Measurements from ENCODE around the gene TFDP1.

- TF ChIP-seq, protein P1, sequence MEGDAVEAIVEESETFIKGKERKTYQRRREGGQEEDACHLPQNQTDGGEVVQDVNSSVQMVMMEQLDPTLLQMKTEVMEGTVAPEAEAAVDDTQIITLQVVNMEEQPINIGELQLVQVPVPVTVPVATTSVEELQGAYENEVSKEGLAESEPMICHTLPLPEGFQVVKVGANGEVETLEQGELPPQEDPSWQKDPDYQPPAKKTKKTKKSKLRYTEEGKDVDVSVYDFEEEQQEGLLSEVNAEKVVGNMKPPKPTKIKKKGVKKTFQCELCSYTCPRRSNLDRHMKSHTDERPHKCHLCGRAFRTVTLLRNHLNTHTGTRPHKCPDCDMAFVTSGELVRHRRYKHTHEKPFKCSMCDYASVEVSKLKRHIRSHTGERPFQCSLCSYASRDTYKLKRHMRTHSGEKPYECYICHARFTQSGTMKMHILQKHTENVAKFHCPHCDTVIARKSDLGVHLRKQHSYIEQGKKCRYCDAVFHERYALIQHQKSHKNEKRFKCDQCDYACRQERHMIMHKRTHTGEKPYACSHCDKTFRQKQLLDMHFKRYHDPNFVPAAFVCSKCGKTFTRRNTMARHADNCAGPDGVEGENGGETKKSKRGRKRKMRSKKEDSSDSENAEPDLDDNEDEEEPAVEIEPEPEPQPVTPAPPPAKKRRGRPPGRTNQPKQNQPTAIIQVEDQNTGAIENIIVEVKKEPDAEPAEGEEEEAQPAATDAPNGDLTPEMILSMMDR (IDR thresholded peaks at IDR 0.05; ENCODE audit: insufficient read depth, low read length, poor library complexity, severe bottlenecking): no peak
- no peak for TF ChIP-seq EZH2phosphoT487 (conservative IDR thresholded peaks at IDR 0.05; ENCODE audit: low read length)
These were observed 21.7 kb upstream of the TFDP1 start for GRCh38 chr13:113562844-113563243.
